Astrocyte (in vitro differentiated cells and primary cell): Measurements from ENCODE around the gene ZFHX3. TPM values are rescaled to one million over a fixed set of nuclear protein-coding genes. Genes with fewer than 3 reads are reported as not detected.

Experiments used
- DNase-seq: peaks from one replicate; pipeline ENCODE4 v3.0.0-alpha.2; 2010; ENCODE audit warnings: low read depth
- FAIRE-seq: peaks from 2 replicates; lab custom pipeline; 2011; peaks lifted over from hg19 to GRCh38; lab: Jason Lieb, UNC
- H2AFZ ChIP-seq: 2 replicates; pipeline ENCODE4 v1.6.0; 2012; ENCODE audit warnings: low read depth, low read length, inconsistent platforms
- H3K27ac ChIP-seq: 2 replicates; pipeline ENCODE4 v1.5.1; 2011; ENCODE audit warnings: low read depth, low read length, inconsistent platforms
- H3K27me3 ChIP-seq: 2 replicates; pipeline ENCODE4 v1.6.0; 2011; ENCODE audit warnings: low read length, inconsistent platforms; ENCODE audit not compliant: insufficient read depth
- H3K36me3 ChIP-seq: 2 replicates; pipeline ENCODE4 v1.5.1; 2011; ENCODE audit warnings: low read length, inconsistent platforms; ENCODE audit not compliant: insufficient read depth
- H3K4me1 ChIP-seq: 2 replicates; pipeline ENCODE4 v1.5.1; 2011; ENCODE audit warnings: low read length, inconsistent platforms; ENCODE audit not compliant: insufficient read depth
- H3K4me2 ChIP-seq: 2 replicates; pipeline ENCODE4 v1.6.0; 2012; ENCODE audit warnings: low read length, inconsistent platforms
- H3K4me3 ChIP-seq: 2 replicates; pipeline ENCODE4 v1.5.1; 2011; ENCODE audit warnings: low read depth, mild to moderate bottlenecking, low read length, inconsistent platforms; ENCODE audit not compliant: insufficient read depth
- H3K79me2 ChIP-seq: 2 replicates; pipeline ENCODE4 v1.6.0; 2012; ENCODE audit warnings: mild to moderate bottlenecking, low read length, inconsistent platforms; ENCODE audit not compliant: insufficient read depth
- H3K9ac ChIP-seq: 2 replicates; pipeline ENCODE4 v1.6.0; 2012; ENCODE audit warnings: mild to moderate bottlenecking, low read length, inconsistent platforms
- H3K9me3 ChIP-seq: 2 replicates; pipeline ENCODE4 v1.5.1; 2012; ENCODE audit warnings: low read depth, mild to moderate bottlenecking, low read length, inconsistent platforms; ENCODE audit not compliant: insufficient read depth
- H4K20me1 ChIP-seq: 2 replicates; pipeline ENCODE4 v1.6.0; 2012; ENCODE audit warnings: low read length, inconsistent platforms; ENCODE audit not compliant: insufficient read depth
- H3K27ac Mint-ChIP-seq: one replicate; pipeline ENCODE4 v1.8.0; 2021; ENCODE audit warnings: mild to moderate bottlenecking, mixed read lengths; ENCODE audit not compliant: unreplicated experiment
- H3K27me3 Mint-ChIP-seq: one replicate; pipeline ENCODE4 v1.8.0; 2021; ENCODE audit warnings: low read depth, mixed read lengths; ENCODE audit not compliant: unreplicated experiment
- H3K36me3 Mint-ChIP-seq: one replicate; pipeline ENCODE4 v1.8.0; 2021; ENCODE audit warnings: low read depth, mixed read lengths; ENCODE audit not compliant: unreplicated experiment
- H3K4me1 Mint-ChIP-seq: one replicate; pipeline ENCODE4 v1.8.0; 2021; ENCODE audit warnings: low read depth, mixed read lengths; ENCODE audit not compliant: unreplicated experiment
- H3K4me3 Mint-ChIP-seq: one replicate; pipeline ENCODE4 v1.8.0; 2021; ENCODE audit warnings: mild to moderate bottlenecking, moderate library complexity, mixed read lengths; ENCODE audit not compliant: unreplicated experiment
- H3K9me3 Mint-ChIP-seq: one replicate; pipeline ENCODE4 v1.8.0; 2021; ENCODE audit warnings: mild to moderate bottlenecking, mixed read lengths; ENCODE audit not compliant: unreplicated experiment
- EZH2 ChIP-seq: IDR thresholded peaks from 2 replicates; pipeline ENCODE4 v1.6.1; 2012; ENCODE audit warnings: mild to moderate bottlenecking, low read length, inconsistent platforms; ENCODE audit not compliant: insufficient read depth
- total RNA-seq: library from RNA; stranded (reverse); gene quantifications from 2 replicates; pipeline ENCODE4 v1.2.1, GENCODE V29; 2021
- TF ChIP-seq, protein P1 (sequence below): IDR thresholded peaks from 2 replicates; pipeline ENCODE4 v1.5.1; 2011; ENCODE audit warnings: low read depth, mild to moderate bottlenecking, inconsistent platforms, low read length, moderate library complexity; ENCODE audit not compliant: insufficient read depth

The ZFHX3 gene
- total RNA-seq, 1 donor from 2014 or later, result 19.7 TPM

DNA sequence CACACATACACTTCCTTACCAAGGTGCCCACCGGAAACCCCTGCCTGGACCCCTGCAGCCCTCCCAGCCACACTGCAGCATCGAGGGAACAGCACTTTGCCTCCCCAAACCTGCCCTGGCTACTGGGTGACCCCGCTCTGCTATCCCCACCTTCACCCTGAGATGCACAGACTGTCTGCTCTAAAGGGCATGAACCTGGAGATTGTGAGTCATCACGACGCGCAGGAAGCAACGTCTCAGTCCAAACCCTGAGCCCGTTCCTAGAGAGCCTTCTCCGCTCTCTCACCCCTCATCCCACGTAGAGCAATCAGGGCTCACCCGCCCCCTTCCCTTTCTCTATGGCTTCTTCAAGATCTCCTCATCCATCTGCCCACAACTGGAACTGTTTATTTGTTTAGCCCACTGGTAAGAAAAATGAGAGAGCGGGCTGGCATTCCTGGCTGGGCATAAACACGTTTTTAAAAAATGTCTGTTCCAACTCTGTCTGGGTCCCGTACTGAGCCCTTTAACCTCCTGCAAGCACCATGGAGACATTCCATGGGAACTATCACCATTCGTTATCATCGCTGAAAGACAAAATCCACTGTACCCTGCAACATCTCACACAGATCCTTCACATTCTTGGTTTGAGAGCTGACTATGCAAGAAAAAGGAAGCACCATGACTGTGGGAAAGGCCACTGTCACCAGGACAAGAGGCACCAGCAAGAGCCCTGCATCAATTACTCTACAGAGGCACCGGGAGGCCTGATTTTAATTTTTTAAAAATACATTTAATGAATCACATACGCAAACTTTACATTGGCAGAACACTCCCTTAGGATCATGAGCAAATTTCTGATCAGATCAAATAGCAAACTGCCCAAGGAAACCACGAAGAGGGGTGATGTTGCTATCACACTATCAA is 28.2 kb downstream of the ZFHX3 start:
- peaks cover 34% of the 10 kb centered on the region for H3K4me1 ChIP-seq
- peaks cover 42% of the 10 kb centered on the region for H4K20me1 ChIP-seq
- DNase-seq (peak; percentile 87), FAIRE-seq (no peak)
- Mint-ChIP-seq H3K27me3 (no peaks in the 10 kb centered on the region), H3K9me3 (no peaks in the 10 kb centered on the region), H3K36me3 (peaks cover 6% of the 10 kb centered on the region), H3K27ac (peak overlapping the region; percentile 71), H3K4me1 (peaks cover 21% of the 10 kb centered on the region), H3K4me3 (peak overlapping the region; percentile 36)
- H3K9ac ChIP-seq, result peak overlapping the region; percentile 73
- no peaks in the 10 kb centered on the region for H3K9me3 ChIP-seq
- peak overlapping the region; percentile 34 for H3K4me3 ChIP-seq
- peaks cover 85% of the 10 kb centered on the region for H3K79me2 ChIP-seq
- no peak overlapping the region for H2AFZ ChIP-seq
- no peaks in the 10 kb centered on the region for H3K27me3 ChIP-seq
- H3K4me2 ChIP-seq, result peak overlapping the region; percentile 84
- no peaks in the 10 kb centered on the region for H3K36me3 ChIP-seq
- TF ChIP-seq, protein P1, sequence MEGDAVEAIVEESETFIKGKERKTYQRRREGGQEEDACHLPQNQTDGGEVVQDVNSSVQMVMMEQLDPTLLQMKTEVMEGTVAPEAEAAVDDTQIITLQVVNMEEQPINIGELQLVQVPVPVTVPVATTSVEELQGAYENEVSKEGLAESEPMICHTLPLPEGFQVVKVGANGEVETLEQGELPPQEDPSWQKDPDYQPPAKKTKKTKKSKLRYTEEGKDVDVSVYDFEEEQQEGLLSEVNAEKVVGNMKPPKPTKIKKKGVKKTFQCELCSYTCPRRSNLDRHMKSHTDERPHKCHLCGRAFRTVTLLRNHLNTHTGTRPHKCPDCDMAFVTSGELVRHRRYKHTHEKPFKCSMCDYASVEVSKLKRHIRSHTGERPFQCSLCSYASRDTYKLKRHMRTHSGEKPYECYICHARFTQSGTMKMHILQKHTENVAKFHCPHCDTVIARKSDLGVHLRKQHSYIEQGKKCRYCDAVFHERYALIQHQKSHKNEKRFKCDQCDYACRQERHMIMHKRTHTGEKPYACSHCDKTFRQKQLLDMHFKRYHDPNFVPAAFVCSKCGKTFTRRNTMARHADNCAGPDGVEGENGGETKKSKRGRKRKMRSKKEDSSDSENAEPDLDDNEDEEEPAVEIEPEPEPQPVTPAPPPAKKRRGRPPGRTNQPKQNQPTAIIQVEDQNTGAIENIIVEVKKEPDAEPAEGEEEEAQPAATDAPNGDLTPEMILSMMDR, result no peak
- no peak for TF ChIP-seq EZH2
- H3K27ac ChIP-seq, result peak overlapping the region; percentile 94

- peaks cover 34% of the 10 kb centered on the region for H3K4me1 ChIP-seq
- H3K79me2 ChIP-seq, result peaks cover 85% of the 10 kb centered on the region
- no peaks in the 10 kb centered on the region for H3K36me3 ChIP-seq
- Mint-ChIP-seq H3K27ac (no peak overlapping the region), H3K36me3 (peaks cover 6% of the 10 kb centered on the region), H3K4me3 (no peak overlapping the region), H3K27me3 (no peaks in the 10 kb centered on the region), H3K4me1 (peaks cover 21% of the 10 kb centered on the region), H3K9me3 (no peaks in the 10 kb centered on the region)
- peak overlapping the region; percentile 94 for H3K27ac ChIP-seq
- DNase-seq (no peak), FAIRE-seq (no peak)
- no peak overlapping the region for H2AFZ ChIP-seq
- no peaks in the 10 kb centered on the region for H3K9me3 ChIP-seq
- peak overlapping the region; percentile 34 for H3K4me3 ChIP-seq
- no peaks in the 10 kb centered on the region for H3K27me3 ChIP-seq
- H3K4me2 ChIP-seq, result peak overlapping the region; percentile 84
- peaks cover 38% of the 10 kb centered on the region for H4K20me1 ChIP-seq
- TF ChIP-seq, protein P1, result no peak
- TF ChIP-seq EZH2, result no peak
- peak overlapping the region; percentile 73 for H3K9ac ChIP-seq
These were observed 29.0 kb downstream of the ZFHX3 start for GRCh38 chr16:73018821-73019456.
